Measurements from ENCODE around the gene LPAR2.

- TF ChIP-seq, protein P1, sequence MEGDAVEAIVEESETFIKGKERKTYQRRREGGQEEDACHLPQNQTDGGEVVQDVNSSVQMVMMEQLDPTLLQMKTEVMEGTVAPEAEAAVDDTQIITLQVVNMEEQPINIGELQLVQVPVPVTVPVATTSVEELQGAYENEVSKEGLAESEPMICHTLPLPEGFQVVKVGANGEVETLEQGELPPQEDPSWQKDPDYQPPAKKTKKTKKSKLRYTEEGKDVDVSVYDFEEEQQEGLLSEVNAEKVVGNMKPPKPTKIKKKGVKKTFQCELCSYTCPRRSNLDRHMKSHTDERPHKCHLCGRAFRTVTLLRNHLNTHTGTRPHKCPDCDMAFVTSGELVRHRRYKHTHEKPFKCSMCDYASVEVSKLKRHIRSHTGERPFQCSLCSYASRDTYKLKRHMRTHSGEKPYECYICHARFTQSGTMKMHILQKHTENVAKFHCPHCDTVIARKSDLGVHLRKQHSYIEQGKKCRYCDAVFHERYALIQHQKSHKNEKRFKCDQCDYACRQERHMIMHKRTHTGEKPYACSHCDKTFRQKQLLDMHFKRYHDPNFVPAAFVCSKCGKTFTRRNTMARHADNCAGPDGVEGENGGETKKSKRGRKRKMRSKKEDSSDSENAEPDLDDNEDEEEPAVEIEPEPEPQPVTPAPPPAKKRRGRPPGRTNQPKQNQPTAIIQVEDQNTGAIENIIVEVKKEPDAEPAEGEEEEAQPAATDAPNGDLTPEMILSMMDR (IDR thresholded peaks at IDR 0.05): no peak
- no peak for TF ChIP-seq POLR2A (IDR thresholded peaks at IDR 0.05)
These were observed 24.7 kb upstream of the LPAR2 start for GRCh38 chr19:19652482-19653295.
